H9 (cell line): ENCODE data around the gene OXSR1. TPM values are rescaled to one million over a fixed set of nuclear protein-coding genes. Genes with fewer than 3 reads are reported as not detected.

Experiments used
- DNase-seq: peaks from one replicate; pipeline ENCODE4 v3.0.0-alpha.2; 2017
- H2AFZ ChIP-seq: one replicate; pipeline ENCODE4 v1.6.1; 2013; ENCODE audit warnings: mild to moderate bottlenecking, low read length, control low read depth, moderate library complexity
- H2AK5ac ChIP-seq: 2 replicates; pipeline ENCODE4 v1.6.1; 2013; ENCODE audit warnings: low read length, control low read depth, mixed read lengths; ENCODE audit not compliant: insufficient read length
- H2BK120ac ChIP-seq: one replicate; pipeline ENCODE4 v1.6.1; 2013; ENCODE audit warnings: low read depth, mild to moderate bottlenecking, low read length, control low read depth, inconsistent platforms; ENCODE audit not compliant: poor library complexity, severe bottlenecking
- H2BK12ac ChIP-seq: 2 replicates; pipeline ENCODE4 v1.6.1; 2013; ENCODE audit warnings: low read length, control low read depth, mixed read lengths, low read depth; ENCODE audit not compliant: insufficient read length
- H2BK15ac ChIP-seq: 2 replicates; pipeline ENCODE4 v1.6.1; 2013; ENCODE audit warnings: low read depth, low read length, control low read depth
- H2BK20ac ChIP-seq: one replicate; pipeline ENCODE4 v1.6.1; 2013; ENCODE audit warnings: low read depth, mild to moderate bottlenecking, low read length, control low read depth, inconsistent platforms; ENCODE audit not compliant: poor library complexity, severe bottlenecking
- H2BK5ac ChIP-seq: 2 replicates; pipeline ENCODE4 v1.6.1; 2013; ENCODE audit warnings: low read length, control low read depth, mixed read lengths; ENCODE audit not compliant: insufficient read length
- H3K14ac ChIP-seq: 2 replicates; pipeline ENCODE4 v1.6.1; 2013; ENCODE audit warnings: low read length, control low read depth; ENCODE audit not compliant: insufficient read depth
- H3K18ac ChIP-seq: 2 replicates; pipeline ENCODE4 v1.6.1; 2013; ENCODE audit warnings: low read depth, mild to moderate bottlenecking, mixed read lengths, low read length, control low read depth; ENCODE audit not compliant: insufficient read length
- H3K23ac ChIP-seq: 2 replicates; pipeline ENCODE4 v1.6.1; 2013; ENCODE audit warnings: low read length, control low read depth, mixed read lengths, low read depth; ENCODE audit not compliant: insufficient read length
- H3K23me2 ChIP-seq: 2 replicates; pipeline ENCODE4 v1.6.1; 2013; ENCODE audit warnings: low read depth, mild to moderate bottlenecking, mixed read lengths, low read length, control low read depth; ENCODE audit not compliant: insufficient read length, poor library complexity, severe bottlenecking
- H3K27ac ChIP-seq: 2 replicates; pipeline ENCODE4 v1.5.1; 2013; ENCODE audit warnings: low read length, control low read depth, mixed read lengths, low read depth; ENCODE audit not compliant: insufficient read length
- H3K27me3 ChIP-seq: 2 replicates; pipeline ENCODE4 v1.6.1; 2013; ENCODE audit warnings: low read length, control low read depth, inconsistent platforms; ENCODE audit not compliant: insufficient read depth
- H3K4ac ChIP-seq: 2 replicates; pipeline ENCODE4 v1.6.1; 2013; ENCODE audit warnings: low read depth, mild to moderate bottlenecking, control low read depth, inconsistent platforms, low read length, moderate library complexity
- H3K4me1 ChIP-seq: 2 replicates; pipeline ENCODE4 v1.6.1; 2013; ENCODE audit warnings: low read length, control low read depth, inconsistent platforms; ENCODE audit not compliant: insufficient read depth
- H3K4me2 ChIP-seq: 2 replicates; pipeline ENCODE4 v1.6.1; 2013; ENCODE audit warnings: low read length, control low read depth, mixed read lengths; ENCODE audit not compliant: insufficient read length, insufficient read depth
- H3K56ac ChIP-seq: 2 replicates; pipeline ENCODE4 v1.6.1; 2013; ENCODE audit warnings: low read depth, mild to moderate bottlenecking, mixed read lengths, low read length, control low read depth; ENCODE audit not compliant: insufficient read length
- H3K79me1 ChIP-seq: 2 replicates; pipeline ENCODE4 v1.6.1; 2013; ENCODE audit warnings: low read depth, mild to moderate bottlenecking, moderate library complexity, low read length, control low read depth, inconsistent platforms; ENCODE audit not compliant: insufficient read depth, poor library complexity, severe bottlenecking
- H3K79me2 ChIP-seq: 2 replicates; pipeline ENCODE4 v1.6.1; 2013; ENCODE audit warnings: low read length, control low read depth, inconsistent platforms; ENCODE audit not compliant: insufficient read depth
- H3K9ac ChIP-seq: 2 replicates; pipeline ENCODE4 v1.6.1; 2013; ENCODE audit warnings: low read length, control low read depth, mixed read lengths; ENCODE audit not compliant: insufficient read length; ENCODE audit errors: extremely low read depth
- H3K9me3 ChIP-seq: one replicate; pipeline ENCODE4 v1.6.1; 2013; ENCODE audit warnings: low read depth, low read length, inconsistent platforms; ENCODE audit not compliant: control insufficient read depth
- H3T11ph ChIP-seq: one replicate; pipeline ENCODE4 v1.6.1; 2013; ENCODE audit warnings: mild to moderate bottlenecking, low read length, control low read depth, inconsistent platforms
- H4K20me1 ChIP-seq: one replicate; pipeline ENCODE4 v1.6.1; 2013; ENCODE audit not compliant: control insufficient read depth, insufficient read length, insufficient read depth
- H4K5ac ChIP-seq: 2 replicates; pipeline ENCODE4 v1.6.1; 2013; ENCODE audit warnings: low read depth, mild to moderate bottlenecking, mixed read lengths, low read length, control low read depth; ENCODE audit not compliant: insufficient read length
- H4K8ac ChIP-seq: replicated peaks from 2 replicates; pipeline ENCODE4 v1.6.1; 2013; ENCODE audit warnings: low read length, control low read depth, mixed read lengths, low read depth; ENCODE audit not compliant: insufficient read length
- H4K91ac ChIP-seq: 2 replicates; pipeline ENCODE4 v1.6.1; 2013; ENCODE audit warnings: low read depth, mild to moderate bottlenecking, moderate library complexity, mixed read lengths, low read length, control low read depth; ENCODE audit not compliant: insufficient read length
- H3K27ac Mint-ChIP-seq, 3 experiments: 2 replicates in 2 of 3; 3 replicates in 1 of 3; pipeline ENCODE4 v1.8.0; 2020 to 2021; ENCODE audit warnings: mixed read lengths in 3 of 3, mild to moderate bottlenecking in 1 of 3, moderate library complexity in 1 of 3
- H3K27me3 Mint-ChIP-seq: 2 replicates; pipeline ENCODE4 v1.8.0; 2021; ENCODE audit warnings: low read depth, mild to moderate bottlenecking, moderate library complexity, mixed read lengths
- H3K36me3 Mint-ChIP-seq, 3 experiments: 2 replicates in 2 of 3; 3 replicates in 1 of 3; pipeline ENCODE4 v1.8.0; 2020 to 2021; ENCODE audit warnings: low read depth in 3 of 3, mixed read lengths in 3 of 3; ENCODE audit not compliant: insufficient read depth in 1 of 3
- H3K4me1 Mint-ChIP-seq, 2 experiments: 2 replicates each; pipeline ENCODE4 v1.8.0; 2020; ENCODE audit warnings: mixed read lengths in 2 of 2
- H3K4me3 Mint-ChIP-seq, 2 experiments: 2 replicates in 1 of 2; 3 replicates in 1 of 2; pipeline ENCODE4 v1.8.0; 2020 to 2021; ENCODE audit warnings: mild to moderate bottlenecking in 2 of 2, mixed read lengths in 2 of 2, moderate library complexity in 1 of 2
- H3K9me3 Mint-ChIP-seq, 2 experiments: 2 replicates in 1 of 2; 3 replicates in 1 of 2; pipeline ENCODE4 v1.8.0; 2020; ENCODE audit warnings: mild to moderate bottlenecking in 2 of 2, mixed read lengths in 2 of 2, moderate library complexity in 1 of 2
- CTCF ChIP-seq: fragments of 200-600 bp; sonication (generic); conservative IDR thresholded peaks from 3 replicates; pipeline ENCODE4 v1.8.0; 2021; ENCODE audit warnings: antibody characterized with exemption, mild to moderate bottlenecking
- WGBS: extraction: QIAGEN DNeasy Blood & Tissue Kit; methylation state at CpG from one replicate; pipeline ENCODE4 v1.1.7; 2013; ENCODE audit warnings: missing lambda C conversion rate, low lambda C conversion rate, mixed read lengths; ENCODE audit not compliant: insufficient read length; ENCODE audit errors: extremely low coverage; 5-methylcytosine and 5-hydroxymethylcytosine counted together
- total RNA-seq: library from RNA; stranded (reverse); gene quantifications from 2 replicates; pipeline ENCODE4 v1.2.1, GENCODE V29; 2021

The OXSR1 gene
- total RNA-seq, 1 experiment from 2014 or later, result 54.1 TPM

DNA sequence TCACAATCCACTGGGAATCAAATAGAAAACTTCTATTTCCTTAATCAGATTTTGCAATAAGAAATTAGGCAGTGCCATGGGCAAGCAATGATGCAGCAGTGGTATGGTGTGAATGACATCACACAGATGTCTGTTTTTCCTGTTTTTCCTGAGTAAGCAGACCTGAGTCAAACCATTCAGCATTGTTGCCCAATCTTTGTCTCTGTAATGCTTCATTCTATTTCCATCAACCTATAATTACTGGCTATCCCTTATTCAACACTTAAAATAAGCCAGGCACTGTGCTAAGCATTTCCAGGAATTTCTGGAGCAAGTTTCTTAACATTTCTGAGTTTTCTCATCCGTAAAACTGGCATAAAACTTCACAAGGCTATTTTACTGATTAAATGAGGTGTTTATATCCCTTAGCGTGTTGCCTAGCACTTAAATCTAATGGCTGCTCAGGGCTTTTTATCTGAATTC lies 11.3 kb upstream of the OXSR1 start:
- no peaks in the 10 kb centered on the region for H4K20me1 ChIP-seq
- no peak overlapping the region for H3K4ac ChIP-seq
- no peak overlapping the region for H2BK120ac ChIP-seq
- H2BK20ac ChIP-seq, result no peak overlapping the region
- no peak overlapping the region for H4K5ac ChIP-seq
- no peak overlapping the region for H2AFZ ChIP-seq
- H3K14ac ChIP-seq, result no peak overlapping the region
- H4K8ac ChIP-seq, result no peak overlapping the region
- H3K27me3 ChIP-seq, result no peaks in the 10 kb centered on the region
- H3K27me3 Mint-ChIP-seq, result no peaks in the 10 kb centered on the region; the same call in 1 of the 2 replicates
- no peak overlapping the region for H3K4me3 Mint-ChIP-seq
- no peak overlapping the region for H2BK5ac ChIP-seq
- H3K4me1 Mint-ChIP-seq, result peaks cover 0 to 4% of the 10 kb centered on the region in 2 experiments; a peak in 2 of 4 replicates
- no peak overlapping the region for H4K91ac ChIP-seq
- no peaks in the 10 kb centered on the region for H3K4me1 ChIP-seq
- no peaks in the 10 kb centered on the region for H3K36me3 Mint-ChIP-seq
- no peaks in the 10 kb centered on the region for H3K79me2 ChIP-seq
- no peak overlapping the region for H2BK12ac ChIP-seq
- H3K9me3 Mint-ChIP-seq, result no peaks in the 10 kb centered on the region
- no peak overlapping the region for H2BK15ac ChIP-seq
- no peak for TF ChIP-seq CTCF
- H3K9me3 ChIP-seq, result no peaks in the 10 kb centered on the region
- no peak overlapping the region for H3K18ac ChIP-seq
- H3T11ph ChIP-seq, result no peak overlapping the region
- H3K4me2 ChIP-seq, result no peak overlapping the region
- no peak overlapping the region for H3K23ac ChIP-seq
- no peak overlapping the region for H3K27ac Mint-ChIP-seq
- no peaks in the 10 kb centered on the region for H3K79me1 ChIP-seq
- no CpG with 5 or more reads among the region's 2 CpGs for WGBS
- H3K27ac ChIP-seq, result no peak overlapping the region
- H3K56ac ChIP-seq, result no peak overlapping the region
- H2AK5ac ChIP-seq, result no peak overlapping the region
- DNase-seq, result no peak
- H3K23me2 ChIP-seq, result no peaks in the 10 kb centered on the region
- no peak overlapping the region for H3K9ac ChIP-seq
